Measurements from ENCODE around the gene FBN1. TPM values are rescaled to one million over a fixed set of nuclear protein-coding genes. Genes with fewer than 3 reads are reported as not detected.

The FBN1 gene
- total and polyA plus RNA-seq, 2 experiments from 2014 or later, result 1.9 to 3.8 TPM

GRCh38 chr15:48385031-48385830 lies 260.3 kb downstream of the FBN1 start:
- Mint-ChIP-seq H3K36me3 (ENCODE audit: low read depth) (no peaks in the 10 kb centered on the region), H3K4me3 (no peak overlapping the region), H3K27ac (no peak overlapping the region), H3K27me3 (ENCODE audit: insufficient read depth, low read depth, poor library complexity) (peaks cover 1% of the 10 kb centered on the region), H3K4me1 (peaks cover 4% of the 10 kb centered on the region; the same call in 1 of the 3 replicates), H3K9me3 (no peaks in the 10 kb centered on the region)
- no peaks in the 10 kb centered on the region for H3K27me3 ChIP-seq (ENCODE audit: insufficient read depth)
- H3K79me2 ChIP-seq (replicated peaks; ENCODE audit: insufficient read depth), result no peaks in the 10 kb centered on the region
- no peaks in the 10 kb centered on the region for H4K20me1 ChIP-seq (replicated peaks; ENCODE audit: insufficient read depth)
- H3K27ac ChIP-seq (ENCODE audit: low read depth), result no peak overlapping the region
- H2AFZ ChIP-seq, result no peak overlapping the region
- DNase-seq (ENCODE audit: low spot score), result no peak
- no peaks in the 10 kb centered on the region for H3K4me1 ChIP-seq (ENCODE audit: insufficient read depth)
- peaks cover 24% of the 10 kb centered on the region; the same call in 1 of the 2 replicates for H3K9me2 ChIP-seq (ENCODE audit: insufficient read depth)
- no peaks in the 10 kb centered on the region for H3F3A ChIP-seq (replicated peaks; ENCODE audit: low read depth)
- no peak overlapping the region for H3K4me2 ChIP-seq
- H3K4me3 ChIP-seq, result no peak overlapping the region
- ATAC-seq, result no peak
- no peaks in the 10 kb centered on the region for H3K36me3 ChIP-seq (ENCODE audit: insufficient read depth)
- TF ChIP-seq EZH2 (IDR thresholded peaks at IDR 0.05; ENCODE audit: low read depth, unreplicated experiment) (no peak), JUNB (IDR thresholded peaks at IDR 0.05; ENCODE audit: unreplicated experiment) (no peak), CREB1 (CRISPR knock-in tag; IDR thresholded peaks at IDR 0.05; ENCODE audit: low read depth) (no peak), STAT1 (IDR thresholded peaks at IDR 0.05; ENCODE audit: unreplicated experiment) (no peak), NANOG (IDR thresholded peaks at IDR 0.05; ENCODE audit: borderline replicate concordance) (no peak), ZNF114 (CRISPR knock-in tag; IDR thresholded peaks at IDR 0.05) (no peak), EZH2phosphoT487 (IDR thresholded peaks at IDR 0.05; ENCODE audit: unreplicated experiment) (no peak), ZNF331 (CRISPR knock-in tag; IDR thresholded peaks at IDR 0.05; ENCODE audit: low read depth) (no peak), ZNF462 (CRISPR knock-in tag; IDR thresholded peaks at IDR 0.05) (no peak)
- TF ChIP-seq, protein P1, sequence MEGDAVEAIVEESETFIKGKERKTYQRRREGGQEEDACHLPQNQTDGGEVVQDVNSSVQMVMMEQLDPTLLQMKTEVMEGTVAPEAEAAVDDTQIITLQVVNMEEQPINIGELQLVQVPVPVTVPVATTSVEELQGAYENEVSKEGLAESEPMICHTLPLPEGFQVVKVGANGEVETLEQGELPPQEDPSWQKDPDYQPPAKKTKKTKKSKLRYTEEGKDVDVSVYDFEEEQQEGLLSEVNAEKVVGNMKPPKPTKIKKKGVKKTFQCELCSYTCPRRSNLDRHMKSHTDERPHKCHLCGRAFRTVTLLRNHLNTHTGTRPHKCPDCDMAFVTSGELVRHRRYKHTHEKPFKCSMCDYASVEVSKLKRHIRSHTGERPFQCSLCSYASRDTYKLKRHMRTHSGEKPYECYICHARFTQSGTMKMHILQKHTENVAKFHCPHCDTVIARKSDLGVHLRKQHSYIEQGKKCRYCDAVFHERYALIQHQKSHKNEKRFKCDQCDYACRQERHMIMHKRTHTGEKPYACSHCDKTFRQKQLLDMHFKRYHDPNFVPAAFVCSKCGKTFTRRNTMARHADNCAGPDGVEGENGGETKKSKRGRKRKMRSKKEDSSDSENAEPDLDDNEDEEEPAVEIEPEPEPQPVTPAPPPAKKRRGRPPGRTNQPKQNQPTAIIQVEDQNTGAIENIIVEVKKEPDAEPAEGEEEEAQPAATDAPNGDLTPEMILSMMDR (conservative IDR thresholded peaks at IDR 0.05; ENCODE audit: low read depth in 2 of 2), result no peak
